Esophagus squamous epithelium (tissue), 5 donors: ENCODE measurements around the gene SOX11. TPM values are rescaled to one million over a fixed set of nuclear protein-coding genes. Genes with fewer than 3 reads are reported as not detected.

Experiments used
- DNase-seq: peaks from one replicate; lab custom pipeline; 2025; lab: John Stamatoyannopoulos, UW
- H3K27ac ChIP-seq, 4 donors: fragments of 200-600 bp; sonication (generic); one replicate each; pipeline ENCODE4 v1.5.1; 2016 to 2019; ENCODE audit warnings: mild to moderate bottlenecking in 1 of 4
- H3K27me3 ChIP-seq, 4 donors: fragments of 200-600 bp; sonication (generic); 1 replicate in 3 of 4; 2 replicates in 1 of 4; pipeline versions ENCODE4 v1.5.1 to v1.6.0; 2017 to 2021; ENCODE audit warnings: antibody characterized with exemption in 1 of 4
- H3K36me3 ChIP-seq, 3 donors: fragments of 200-600 bp; sonication (generic); one replicate each; pipeline ENCODE4 v1.5.1; 2016 to 2019
- H3K4me1 ChIP-seq, 3 donors: fragments of 200-600 bp; sonication (generic); one replicate each; pipeline ENCODE4 v1.5.1; 2017 to 2019
- H3K4me3 ChIP-seq, 4 donors: fragments of 200-600 bp; sonication (generic); 1 replicate in 3 of 4; 2 replicates in 1 of 4; pipeline ENCODE4 v1.5.1; 2016 to 2019; ENCODE audit warnings: mild to moderate bottlenecking in 2 of 4, moderate library complexity in 1 of 4
- H3K9me3 ChIP-seq, 3 donors: fragments of 200-600 bp; sonication (generic); one replicate each; pipeline ENCODE4 v1.5.1; 2016 to 2019
- POLR2A ChIP-seq, 4 donors: fragments of 450-650 bp; IDR thresholded peaks; one replicate each; pipeline ENCODE4 v1.6.1; 2017; ENCODE audit warnings: antibody characterized with exemption in 4 of 4, mild to moderate bottlenecking in 4 of 4, moderate library complexity in 3 of 4
- WGBS, 2 donors: methylation state at CpG; one replicate each; pipeline ENCODE4 v1.1.5; 2018; 5-methylcytosine and 5-hydroxymethylcytosine counted together
- intact Hi-C: fragments of 100-400 bp; cut with DNase I; formaldehyde crosslinking; loops from one replicate; pipeline ENCODE4 v1.15.0; 2022
- total RNA-seq, 4 donors: library from RNA; depleted of rRNA; stranded (reverse); fragments of >200 nt; gene quantifications; one replicate each; pipeline ENCODE4 v1.1.0, GENCODE V29; 2016
- TF ChIP-seq, protein P1 (sequence below), 6 experiments: fragments of 450-650 bp in 4 of 6; fragments of 200-600 bp in 2 of 6; sonication (generic) in 2 of 6; IDR thresholded peaks; one replicate each; pipeline ENCODE4 v1.5.1; 2016 to 2019; ENCODE audit warnings: antibody characterized with exemption in 6 of 6, mild to moderate bottlenecking in 4 of 6, moderate library complexity in 4 of 6
- donor health status: DM: yes; HTN: yes; CAD: no.

SOX11 gene
- total RNA-seq, 4 donors from 2014 or later: not detected

DNA sequence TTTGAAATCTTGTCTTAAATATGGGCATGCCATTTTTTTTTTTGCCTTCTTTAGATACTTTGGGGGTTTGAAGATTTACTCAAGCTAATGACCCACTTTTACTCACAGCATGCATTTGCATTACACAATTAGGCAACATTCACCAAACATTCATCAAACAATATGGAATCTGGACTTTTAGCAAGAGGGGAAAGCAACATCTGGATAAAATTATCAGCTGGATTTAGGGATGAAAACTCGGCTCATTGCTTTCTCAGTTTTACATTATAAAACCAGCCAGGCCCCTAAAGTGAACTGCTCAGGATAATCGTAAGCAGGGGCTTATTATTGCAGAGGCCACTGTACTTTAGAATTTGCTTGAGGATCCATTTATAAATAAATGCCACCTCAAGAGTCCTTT lies 44.7 kb downstream of the SOX11 start:
- Histone ChIP-seq H3K9me3 (no peaks in the 10 kb centered on the region), H3K36me3 (no peaks in the 10 kb centered on the region), H3K4me1 (no peaks in the 10 kb centered on the region), H3K27ac (no peak overlapping the region), H3K27me3 (no peaks in the 10 kb centered on the region), H3K4me3 (no peak overlapping the region)
- DNase-seq: no peak
- no peak for TF ChIP-seq POLR2A (IDR thresholded peaks at IDR 0.05)
- TF ChIP-seq, protein P1, sequence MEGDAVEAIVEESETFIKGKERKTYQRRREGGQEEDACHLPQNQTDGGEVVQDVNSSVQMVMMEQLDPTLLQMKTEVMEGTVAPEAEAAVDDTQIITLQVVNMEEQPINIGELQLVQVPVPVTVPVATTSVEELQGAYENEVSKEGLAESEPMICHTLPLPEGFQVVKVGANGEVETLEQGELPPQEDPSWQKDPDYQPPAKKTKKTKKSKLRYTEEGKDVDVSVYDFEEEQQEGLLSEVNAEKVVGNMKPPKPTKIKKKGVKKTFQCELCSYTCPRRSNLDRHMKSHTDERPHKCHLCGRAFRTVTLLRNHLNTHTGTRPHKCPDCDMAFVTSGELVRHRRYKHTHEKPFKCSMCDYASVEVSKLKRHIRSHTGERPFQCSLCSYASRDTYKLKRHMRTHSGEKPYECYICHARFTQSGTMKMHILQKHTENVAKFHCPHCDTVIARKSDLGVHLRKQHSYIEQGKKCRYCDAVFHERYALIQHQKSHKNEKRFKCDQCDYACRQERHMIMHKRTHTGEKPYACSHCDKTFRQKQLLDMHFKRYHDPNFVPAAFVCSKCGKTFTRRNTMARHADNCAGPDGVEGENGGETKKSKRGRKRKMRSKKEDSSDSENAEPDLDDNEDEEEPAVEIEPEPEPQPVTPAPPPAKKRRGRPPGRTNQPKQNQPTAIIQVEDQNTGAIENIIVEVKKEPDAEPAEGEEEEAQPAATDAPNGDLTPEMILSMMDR (IDR thresholded peaks at IDR 0.05): no peak
- WGBS, 2 donors: 66 to 82% methylated on average over 2 of the region's 2 CpGs
- intact Hi-C loops: no loop called here

DNA sequence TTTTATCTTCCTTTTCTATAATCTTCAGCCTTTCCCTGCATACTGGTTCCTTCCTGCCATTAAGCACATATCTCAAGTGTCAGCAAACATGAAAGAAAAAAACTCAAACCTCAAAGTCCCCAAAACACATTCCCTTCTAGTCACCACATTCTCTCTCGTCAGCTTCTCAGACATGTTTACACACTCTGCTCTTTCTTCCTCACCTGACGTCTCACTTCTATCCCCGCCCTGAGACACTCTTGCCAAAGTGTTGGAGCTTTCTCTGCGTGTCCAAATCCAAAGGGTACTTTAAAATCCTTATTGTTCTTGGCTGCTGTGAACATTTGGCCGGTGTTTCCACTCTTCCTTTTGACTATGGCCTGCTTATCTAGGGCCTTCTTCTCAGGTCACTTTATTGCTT lies 47.9 kb downstream of the SOX11 start:
- no peak for DNase-seq
- H3K4me3 ChIP-seq: no peak overlapping the region
- 29 to 39% methylated on average over 5 of the region's 5 CpGs for WGBS, 2 donors
- no peaks in the 10 kb centered on the region for H3K36me3 ChIP-seq
- intact Hi-C loops: no loop called here
- no peaks in the 10 kb centered on the region for H3K9me3 ChIP-seq
- H3K27ac ChIP-seq: no peak overlapping the region
- no peaks in the 10 kb centered on the region for H3K4me1 ChIP-seq
- H3K27me3 ChIP-seq: no peaks in the 10 kb centered on the region
- TF ChIP-seq POLR2A (IDR thresholded peaks at IDR 0.05): no peak
- TF ChIP-seq, protein P1 (IDR thresholded peaks at IDR 0.05): no peak

DNA sequence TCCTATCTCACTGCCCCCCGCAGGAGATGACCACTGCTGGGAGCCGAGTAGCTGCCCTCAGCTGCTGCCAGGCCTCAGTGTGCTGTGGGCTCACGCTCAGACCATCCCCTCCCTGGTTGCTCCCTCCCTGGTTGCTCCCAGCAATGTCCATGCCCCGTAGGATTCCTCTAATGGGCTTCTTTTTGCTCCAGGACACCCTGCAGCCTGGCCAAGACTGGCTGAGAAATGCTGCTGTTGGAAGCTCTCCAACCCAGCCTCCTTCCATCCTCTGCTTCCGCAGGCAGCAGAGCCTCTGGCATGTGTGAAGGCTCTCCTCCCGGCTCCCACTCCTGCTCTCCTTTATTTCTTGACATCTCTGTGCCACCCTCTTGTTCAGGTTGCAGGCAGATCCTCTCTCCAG lies 48.6 kb downstream of the SOX11 start:
- intact Hi-C loops: no loop called here
- no peaks in the 10 kb centered on the region for H3K4me1 ChIP-seq
- no peaks in the 10 kb centered on the region for H3K9me3 ChIP-seq
- TF ChIP-seq, protein P1 (IDR thresholded peaks at IDR 0.05): no peak
- TF ChIP-seq POLR2A (IDR thresholded peaks at IDR 0.05): no peak
- H3K27me3 ChIP-seq: no peaks in the 10 kb centered on the region
- WGBS, 2 donors: 51 to 67% methylated on average over 6 of the region's 6 CpGs
- H3K4me3 ChIP-seq: no peak overlapping the region
- no peak overlapping the region for H3K27ac ChIP-seq
- no peak for DNase-seq
- H3K36me3 ChIP-seq: no peaks in the 10 kb centered on the region

DNA sequence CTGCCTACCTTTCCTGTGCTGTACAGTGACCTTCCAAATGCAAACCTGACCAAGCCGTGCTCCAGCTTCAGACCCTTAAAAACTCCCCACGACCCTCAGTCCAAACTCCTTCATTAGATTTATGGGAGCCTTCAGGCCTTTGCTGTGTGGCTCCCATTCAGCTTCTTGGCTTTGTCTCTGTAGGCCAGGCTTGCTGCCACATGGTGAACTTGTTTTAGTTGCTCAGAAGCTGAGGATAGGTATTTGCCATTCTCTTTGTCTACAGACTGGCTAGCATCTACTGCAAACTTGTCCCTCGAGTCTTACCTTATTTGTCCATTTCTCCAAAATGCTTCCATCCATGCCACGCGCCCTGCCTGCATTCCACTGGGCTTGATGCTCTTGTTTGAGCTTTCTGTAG lies 49.1 kb downstream of the SOX11 start:
- no peak for DNase-seq
- H3K9me3 ChIP-seq: no peaks in the 10 kb centered on the region
- TF ChIP-seq, protein P1 (IDR thresholded peaks at IDR 0.05): no peak
- TF ChIP-seq POLR2A (IDR thresholded peaks at IDR 0.05): no peak
- no peaks in the 10 kb centered on the region for H3K4me1 ChIP-seq
- intact Hi-C loops: no loop called here
- no peaks in the 10 kb centered on the region for H3K27me3 ChIP-seq
- H3K27ac ChIP-seq: no peak overlapping the region
- no peaks in the 10 kb centered on the region for H3K36me3 ChIP-seq
- H3K4me3 ChIP-seq: no peak overlapping the region
- WGBS, 2 donors: 76 to 77% methylated on average over 5 of the region's 5 CpGs

DNA sequence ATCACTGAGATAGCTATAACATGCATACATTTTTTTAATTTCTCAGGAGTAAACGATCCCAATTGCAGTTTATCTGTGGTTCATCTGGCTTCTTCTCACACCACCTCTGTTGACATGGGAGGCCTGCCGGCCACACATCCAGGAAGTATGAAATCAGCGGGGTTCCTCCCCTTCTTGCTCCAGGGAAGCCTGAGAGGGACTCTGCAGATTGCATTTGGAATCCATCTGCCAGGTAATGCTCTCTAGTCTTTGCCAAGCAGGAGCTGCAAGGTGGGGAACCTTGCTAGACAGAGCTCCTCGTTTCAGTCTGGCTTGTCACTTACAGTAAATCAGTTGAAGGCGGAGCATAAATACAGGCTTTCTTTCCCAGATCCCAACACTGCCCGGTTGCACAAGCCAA lies 49.9 kb downstream of the SOX11 start:
- no peak for TF ChIP-seq POLR2A (IDR thresholded peaks at IDR 0.05)
- TF ChIP-seq, protein P1 (IDR thresholded peaks at IDR 0.05): no peak
- no peaks in the 10 kb centered on the region for H3K36me3 ChIP-seq
- no peak overlapping the region for H3K4me3 ChIP-seq
- H3K27ac ChIP-seq: no peak overlapping the region
- WGBS, 2 donors: 23 to 48% methylated on average over 4 to 6 of the region's 6 CpGs
- no peak for DNase-seq
- intact Hi-C loops: no loop called here
- no peaks in the 10 kb centered on the region for H3K27me3 ChIP-seq
- H3K9me3 ChIP-seq: no peaks in the 10 kb centered on the region
- no peaks in the 10 kb centered on the region for H3K4me1 ChIP-seq
